Neural cell (in vitro differentiated cells): Measurements from ENCODE around the gene MAD1L1.

ENCODE experiments used
- CTCF ChIP-seq: fragments of 450-650 bp; IDR thresholded peaks from 2 replicates; pipeline ENCODE4 v1.5.1; 2014; ENCODE audit warnings: antibody characterized with exemption, mild to moderate bottlenecking, moderate library complexity; ENCODE audit not compliant: poor library complexity, severe bottlenecking
- EP300 ChIP-seq: fragments of 450-650 bp; conservative IDR thresholded peaks from 2 replicates; pipeline ENCODE4 v1.6.1; 2014; ENCODE audit warnings: antibody characterized with exemption, mild to moderate bottlenecking, moderate library complexity; ENCODE audit not compliant: poor library complexity, severe bottlenecking
- EZH2 ChIP-seq: fragments of 200-600, 300-800 bp; shearing (Covaris generic), sonication (generic); IDR thresholded peaks from 2 replicates; pipeline ENCODE4 v1.6.1; 2014; ENCODE audit warnings: antibody characterized with exemption, low read length, borderline replicate concordance, mild to moderate bottlenecking; ENCODE audit not compliant: insufficient read depth, poor library complexity, severe bottlenecking
- POLR2AphosphoS5 ChIP-seq: IDR thresholded peaks from 2 replicates; pipeline ENCODE4 v1.6.1; 2012
- RAD21 ChIP-seq: fragments of 450-650 bp; conservative IDR thresholded peaks from 2 replicates; pipeline ENCODE4 v1.6.1; 2014; ENCODE audit warnings: antibody characterized with exemption, mild to moderate bottlenecking, moderate library complexity
- REST ChIP-seq: IDR thresholded peaks from 2 replicates; pipeline ENCODE4 v1.6.1; 2012; ENCODE audit warnings: borderline replicate concordance
- TAF1 ChIP-seq: IDR thresholded peaks from 2 replicates; pipeline ENCODE4 v1.6.1; 2012; ENCODE audit warnings: low read depth

- TF ChIP-seq EP300 (no peak), CTCF (no peak), TAF1 (no peak), EZH2 (no peak), POLR2AphosphoS5 (no peak), RAD21 (no peak), REST (no peak)
These were observed 18.6 kb upstream of the MAD1L1 start for GRCh38 chr7:2251381-2251780.
